LNCAP (cell line): ENCODE results near the gene TTLL6.

Source experiments
- CTCF ChIP-seq: fragments of 450-650 bp; IDR thresholded peaks from 2 replicates; pipeline ENCODE4 v1.5.1; 2017; ENCODE audit warnings: mild to moderate bottlenecking

The TTLL6 gene

GRCh38 chr17:48809182-48809581, 7.8 kb downstream of the TTLL6 start:
- no peak for TF ChIP-seq CTCF

GRCh38 chr17:48804936-48805411, 12.1 kb downstream of the TTLL6 start:
- peak; percentile 95 for TF ChIP-seq CTCF

- TF ChIP-seq CTCF = no peak
Measured at GRCh38 chr17:48800626-48801217, 16.3 kb downstream of the TTLL6 start.

GRCh38 chr17:48799069-48799723, 17.8 kb downstream of the TTLL6 start:
- no peak for TF ChIP-seq CTCF

- no peak for TF ChIP-seq CTCF
Measured at GRCh38 chr17:48795444-48796162, 21.4 kb downstream of the TTLL6 start.

DNA sequence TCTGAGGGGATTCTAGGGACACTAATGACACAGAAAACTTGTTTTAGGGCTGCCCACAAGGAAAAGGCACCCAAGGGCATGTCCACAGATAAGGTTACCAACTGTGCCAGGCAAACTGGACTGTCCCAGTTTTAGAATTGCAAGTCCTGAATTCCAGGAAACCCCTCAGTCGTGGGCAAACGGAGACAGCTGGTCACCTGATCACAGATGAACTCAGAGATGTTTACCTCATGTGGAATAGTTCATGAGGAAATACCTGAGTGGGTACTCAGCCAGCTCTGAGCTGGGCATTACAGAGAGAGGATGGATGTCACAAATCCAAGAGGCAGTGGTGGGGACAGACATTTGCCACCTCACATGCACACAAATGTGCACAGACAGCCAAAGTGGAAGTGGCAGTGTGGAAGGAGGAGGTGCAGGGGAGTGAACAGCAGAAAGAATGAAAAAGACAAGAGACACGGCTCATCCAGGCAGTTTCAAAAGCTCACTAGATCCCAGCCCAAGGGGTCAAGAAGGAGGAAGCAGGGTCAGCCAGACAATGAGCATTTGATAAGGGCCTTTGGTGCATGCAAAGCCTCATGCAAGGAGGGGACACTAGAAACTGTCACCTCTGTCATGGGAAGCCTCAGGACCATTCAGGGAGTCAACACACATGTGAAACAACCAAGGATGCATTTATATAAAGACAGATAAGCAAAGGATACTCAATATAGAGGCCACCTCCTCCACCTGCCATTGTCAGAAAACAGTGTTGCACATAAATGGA, 24.8 kb downstream of the TTLL6 start:
- TF ChIP-seq CTCF = no peak
